H1 (cell line): ENCODE data around the gene NDRG2. TPM values are rescaled to one million over a fixed set of nuclear protein-coding genes. Genes with fewer than 3 reads are reported as not detected.

Source experiments
- CTBP2 ChIP-seq: IDR thresholded peaks from 2 replicates; pipeline ENCODE4 v1.7.0; 2011; ENCODE audit warnings: borderline replicate concordance, mild to moderate bottlenecking, moderate library complexity, mixed read lengths, low read length; ENCODE audit not compliant: insufficient read depth, insufficient read length
- EP300 ChIP-seq, 2 experiments: IDR thresholded peaks; 1 replicate in 1 of 2; 2 replicates in 1 of 2; pipeline ENCODE4 v1.6.1; 2011 to 2012; ENCODE audit warnings: low read depth in 2 of 2, low read length in 2 of 2, mild to moderate bottlenecking in 2 of 2, borderline replicate concordance in 1 of 2, inconsistent platforms in 1 of 2, moderate library complexity in 1 of 2
- JUN ChIP-seq: IDR thresholded peaks from 2 replicates; pipeline ENCODE4 v1.6.1; 2011; ENCODE audit warnings: low read depth, mild to moderate bottlenecking, improper control_type of control experiment, low read length
- polyA plus RNA-seq, 7 experiments: library from polyadenylated mRNA; depleted of rRNA in 3 of 7; stranded (reverse) in 5 of 7; unstranded in 2 of 7; fragments of >200 nt in 5 of 7; fragments of 200-250 nt in 2 of 7; gene quantifications; 1 replicate in 5 of 7; 2 replicates in 1 of 7; 4 replicates in 1 of 7; pipeline versions ENCODE4 v1.2.1 to v1.2.3, GENCODE V29; 2011 to 2013; ENCODE audit warnings: missing spikeins in 2 of 7, mixed read lengths in 2 of 7
- total RNA-seq: library from RNA; stranded (reverse); fragmentation: NEBNext Ultra II Directional; extraction: Animal tissue kit (Norgen Biotek cat#: 25700); gene quantifications from 2 replicates; pipeline ENCODE4 v1.2.1, GENCODE V29; 2021

NDRG2 gene
- total and polyA plus RNA-seq, 2 of the 8 experiments (the other 6 are each of a cell fraction or from before 2014, with no cell fraction given) = 29.9 to 48.6 TPM

DNA sequence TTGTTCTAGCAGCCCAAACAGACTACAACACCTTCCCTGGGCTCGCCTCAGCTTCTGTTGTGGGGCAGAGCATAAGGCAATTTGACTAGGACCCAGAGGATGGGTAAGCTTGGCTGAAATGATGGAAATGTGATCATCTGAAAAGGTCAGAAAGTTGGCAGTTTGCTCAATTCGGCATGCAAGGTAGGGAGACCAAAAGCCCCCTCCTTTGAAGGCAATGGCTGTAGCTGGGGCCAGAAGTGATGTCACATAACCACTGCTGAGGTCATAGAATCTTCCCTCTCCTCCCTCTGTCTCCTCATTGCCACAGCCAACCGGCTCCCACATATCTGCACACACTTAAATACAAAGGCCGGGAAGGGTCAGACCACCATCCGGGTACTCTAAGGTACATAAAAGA, 5.1 kb upstream of the NDRG2 start, which contains the start of gene TPPP2 (continued):
- no peak for TF ChIP-seq CTBP2
- TF ChIP-seq EP300 (IDR thresholded peaks at IDR 0.05; ENCODE audit: borderline replicate concordance in 1 of 2, low read depth in 2 of 2, low read length in 2 of 2) = no peak
- TF ChIP-seq JUN = no peak
